ENCODE results near the gene WNK2. TPM values are rescaled to one million over a fixed set of nuclear protein-coding genes. Genes with fewer than 3 reads are reported as not detected.

Gene WNK2
- polyA plus RNA-seq, 2 of the 4 experiments (the other 2 are of a cell fraction) = 2.1 to 6.7 TPM

DNA sequence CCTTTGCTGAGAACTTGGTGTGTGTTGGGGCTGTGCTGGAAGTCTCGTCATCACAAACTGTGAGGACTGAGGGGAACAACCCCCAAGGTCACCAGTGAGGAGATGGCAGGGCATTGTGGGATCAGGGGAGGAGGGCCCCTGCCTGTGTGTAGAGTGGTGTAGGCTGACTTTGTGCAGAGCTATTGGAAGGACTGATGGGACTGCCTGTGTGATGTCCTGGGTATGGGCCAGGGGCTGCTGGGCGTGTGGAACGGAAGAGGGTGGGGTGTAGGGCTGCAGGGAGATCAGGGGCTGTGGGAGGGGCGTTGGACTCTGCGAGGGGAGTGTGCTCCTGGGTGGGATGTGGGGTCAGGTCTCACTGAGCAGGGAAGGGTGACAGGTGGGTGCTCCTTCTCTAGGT, 3.6 kb downstream of the WNK2 start:
- Histone ChIP-seq H3K9me3 (no peaks in the 10 kb centered on the region), H3K4me2 (no peak overlapping the region), H3K27ac (no peak overlapping the region), H3K4me3 (no peak overlapping the region), H3K4me1 (0 out of 3 replicates have a peak, but pooled peaks cover 3% of the 10 kb centered on the region)
- TF ChIP-seq NFE2L2 (conservative IDR thresholded peaks at IDR 0.05; ENCODE audit: low read length) = no peak
- TF ChIP-seq CTCF (IDR thresholded peaks at IDR 0.05) = no peak
- no peak for TF ChIP-seq ZC3H11A (IDR thresholded peaks at IDR 0.05)
- no peak for TF ChIP-seq HOXB5 (CRISPR knock-in tag; IDR thresholded peaks at IDR 0.05)
- TF ChIP-seq, protein P1, sequence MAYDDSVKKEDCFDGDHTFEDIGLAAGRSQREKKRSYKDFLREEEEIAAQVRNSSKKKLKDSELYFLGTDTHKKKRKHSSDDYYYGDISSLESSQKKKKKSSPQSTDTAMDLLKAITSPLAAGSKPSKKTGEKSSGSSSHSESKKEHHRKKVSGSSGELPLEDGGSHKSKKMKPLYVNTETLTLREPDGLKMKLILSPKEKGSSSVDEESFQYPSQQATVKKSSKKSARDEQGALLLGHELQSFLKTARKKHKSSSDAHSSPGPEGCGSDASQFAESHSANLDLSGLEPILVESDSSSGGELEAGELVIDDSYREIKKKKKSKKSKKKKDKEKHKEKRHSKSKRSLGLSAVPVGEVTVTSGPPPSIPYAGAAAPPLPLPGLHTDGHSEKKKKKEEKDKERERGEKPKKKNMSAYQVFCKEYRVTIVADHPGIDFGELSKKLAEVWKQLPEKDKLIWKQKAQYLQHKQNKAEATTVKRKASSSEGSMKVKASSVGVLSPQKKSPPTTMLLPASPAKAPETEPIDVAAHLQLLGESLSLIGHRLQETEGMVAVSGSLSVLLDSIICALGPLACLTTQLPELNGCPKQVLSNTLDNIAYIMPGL (CRISPR knock-in tag; IDR thresholded peaks at IDR 0.05; ENCODE audit: borderline replicate concordance) = no peak
- FAIRE-seq = no peak
- DNase-seq (ENCODE audit: low read depth in 1 of 2, low spot score in 1 of 2) = no peak
- no peak for ATAC-seq
- POLR2A ChIA-PET = no interaction called here
- 79% methylated on average over 4 of the region's 5 CpGs for WGBS (ENCODE audit: missing lambda C conversion rate)
- CTCF ChIA-PET = no interaction called here

DNA sequence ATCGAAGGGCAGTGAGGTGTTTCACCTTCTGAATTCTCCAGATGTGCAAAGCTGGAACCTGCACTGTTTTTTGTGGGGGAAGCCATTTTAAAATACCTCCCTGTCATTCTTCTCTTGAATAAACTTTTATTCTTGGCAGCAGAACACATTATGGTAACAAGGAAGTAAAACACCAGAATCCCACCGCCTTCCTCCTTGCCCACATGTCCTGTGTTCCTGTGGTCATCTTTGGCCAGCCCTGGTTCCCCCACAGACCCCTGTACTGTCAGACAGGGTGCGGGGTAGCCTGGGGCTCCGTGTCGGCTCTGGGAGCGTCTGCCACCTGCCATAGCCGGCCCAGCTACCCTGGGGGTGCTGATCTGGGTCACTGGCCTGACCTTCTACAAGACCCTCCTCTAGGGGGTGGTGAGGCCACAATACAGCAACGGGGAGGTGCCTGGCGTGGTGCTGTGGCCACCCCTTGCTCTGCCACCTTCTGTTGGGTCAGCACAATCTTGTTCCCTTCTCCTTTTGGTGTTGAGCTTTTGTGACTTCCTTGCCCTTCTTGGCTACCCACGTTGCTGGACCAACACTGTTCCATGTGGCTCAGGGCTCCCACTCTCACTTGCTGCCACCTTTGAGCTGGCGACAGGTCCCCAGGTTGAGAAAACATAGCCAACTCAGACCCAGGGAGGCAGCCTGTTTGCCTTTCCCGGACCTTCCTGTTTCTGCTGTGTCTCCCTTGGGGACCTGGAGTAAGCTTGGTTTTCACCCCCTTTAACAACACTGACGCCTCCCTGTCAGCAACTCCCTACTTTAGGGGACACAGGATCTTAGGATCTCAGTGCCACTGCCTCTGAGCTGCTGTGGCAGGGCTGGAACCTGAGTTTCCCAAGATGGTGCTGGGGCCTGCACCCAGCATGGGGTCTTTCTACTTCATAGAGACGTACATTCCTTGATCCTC, 4.8 kb downstream of the WNK2 start:
- H3K4me2 ChIP-seq = no peak overlapping the region
- H3K4me1 ChIP-seq = 0 out of 3 replicates have a peak, but pooled peaks cover 3% of the 10 kb centered on the region
- WGBS (ENCODE audit: missing lambda C conversion rate) = 82% methylated on average over 14 of the region's 14 CpGs
- H3K4me3 ChIP-seq = no peak overlapping the region
- FAIRE-seq (no peak), DNase-seq (ENCODE audit: low read depth in 1 of 2, low spot score in 1 of 2) (no peak), ATAC-seq (no peak)
- TF ChIP-seq MAFK (IDR thresholded peaks at IDR 0.05; ENCODE audit: partially characterized antibody) (peak; percentile 13), JUNB (IDR thresholded peaks at IDR 0.05) (no peak), CEBPB (IDR thresholded peaks at IDR 0.05) (no peak), HOXA7 (CRISPR knock-in tag; IDR thresholded peaks at IDR 0.05) (no peak)
- no peak overlapping the region for H3K27ac ChIP-seq
- no peaks in the 10 kb centered on the region for H3K9me3 ChIP-seq
- ChIA-PET POLR2A (no interaction called here), CTCF (interaction anchor here (2.0 kb wide), 2 partner anchors 79 to 378 kb away, joined by 4 to 12 read pairs; no protein-coding TSS in a partner anchor)

DNA sequence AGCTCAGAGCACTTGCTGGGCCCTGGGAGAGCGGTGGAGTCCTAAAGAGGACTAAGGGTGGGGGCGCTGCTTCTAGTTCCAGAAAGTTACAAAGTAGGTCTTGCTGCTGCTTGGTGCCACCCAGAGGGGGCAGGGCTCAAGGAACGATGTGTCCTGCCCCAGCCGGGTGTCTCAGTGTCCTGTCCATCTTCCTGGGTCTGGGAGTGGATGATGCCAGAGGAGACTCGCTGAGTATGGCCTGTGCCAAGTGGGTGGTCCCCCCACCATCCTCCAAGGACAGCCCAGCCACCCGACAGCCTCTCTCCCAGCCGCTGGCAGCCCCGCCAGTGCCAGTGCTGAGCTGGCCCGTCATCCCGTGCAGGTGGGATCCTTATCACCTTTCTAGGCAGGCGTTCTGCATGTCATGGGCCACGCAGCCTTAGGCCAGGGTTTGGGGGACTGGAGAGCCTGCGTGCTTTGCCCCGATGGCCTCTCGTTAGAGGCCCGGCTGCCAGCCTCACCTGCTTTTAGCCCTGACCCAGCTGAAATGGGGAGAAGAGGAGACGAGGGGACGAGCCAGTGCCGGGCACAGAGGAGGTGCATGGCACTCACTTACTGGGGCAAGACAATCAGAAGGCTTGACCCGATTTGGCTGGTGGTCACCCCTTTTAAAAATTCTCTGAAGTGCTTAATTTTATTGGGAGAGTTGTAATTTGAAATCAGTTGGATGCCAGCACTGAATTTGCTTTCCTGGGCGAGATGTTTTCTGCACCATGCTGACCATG, 5.6 kb downstream of the WNK2 start:
- no peak for TF ChIP-seq ZC3H11A (IDR thresholded peaks at IDR 0.05)
- TF ChIP-seq USF2 (IDR thresholded peaks at IDR 0.05) = no peak
- no peak for TF ChIP-seq FOXS1 (CRISPR knock-in tag; IDR thresholded peaks at IDR 0.05)
- TF ChIP-seq CEBPB (IDR thresholded peaks at IDR 0.05) = no peak
- no peak for TF ChIP-seq RCOR1 (IDR thresholded peaks at IDR 0.05; ENCODE audit: low read depth, low read length)
- TF ChIP-seq SREBF2 (IDR thresholded peaks at IDR 0.05) = no peak
- no peak for TF ChIP-seq RARB (CRISPR knock-in tag; IDR thresholded peaks at IDR 0.05)
- TF ChIP-seq MAFK (IDR thresholded peaks at IDR 0.05; ENCODE audit: partially characterized antibody) = no peak
- TF ChIP-seq CHD4 (IDR thresholded peaks at IDR 0.05; ENCODE audit: borderline replicate concordance) = no peak
- TF ChIP-seq JUN (IDR thresholded peaks at IDR 0.05) = no peak
- no peak for TF ChIP-seq FOSL2 (IDR thresholded peaks at IDR 0.05)
- TF ChIP-seq FOSL2 (CRISPR knock-in tag; IDR thresholded peaks at IDR 0.05) = no peak
- TF ChIP-seq SMC3 (IDR thresholded peaks at IDR 0.05) = no peak
- no peak for TF ChIP-seq ELK1 (IDR thresholded peaks at IDR 0.05; ENCODE audit: low read depth, low read length)
- no peak for TF ChIP-seq TP53 (CRISPR knock-in tag; IDR thresholded peaks at IDR 0.05)
- TF ChIP-seq KDM1A (IDR thresholded peaks at IDR 0.05; ENCODE audit: low read depth) = no peak
- Histone ChIP-seq H3K4me2 (no peak overlapping the region), H3K9me3 (no peaks in the 10 kb centered on the region), H3K4me1 (0 out of 3 replicates have a peak, but pooled peaks cover 2% of the 10 kb centered on the region), H3K4me3 (no peak overlapping the region), H3K27ac (no peak overlapping the region)
- CTCF ChIA-PET = interaction anchor here (0.7 to 2.0 kb wide), 3 partner anchors 80 to 377 kb away, joined by 3 to 12 read pairs (median 4); no protein-coding TSS in a partner anchor
- ATAC-seq = no peak
- WGBS (ENCODE audit: missing lambda C conversion rate) = 80% methylated on average over 21 of the region's 21 CpGs
- FAIRE-seq = no peak
- no peak for DNase-seq (ENCODE audit: low read depth in 1 of 2, low spot score in 1 of 2)
- POLR2A ChIA-PET = no interaction called here
